B cell (primary cell): ENCODE data around the gene NUCB1. TPM values are rescaled to one million over a fixed set of nuclear protein-coding genes. Genes with fewer than 3 reads are reported as not detected.

ENCODE experiments used
- ATAC-seq: fragments of 200-7000 bp; cut with Tn5 transposase; one replicate; pipeline ENCODE4 v1.10.0; 2021; ENCODE audit warnings: low read depth, mild to moderate bottlenecking, moderate number of reproducible peaks, moderate library complexity
- CTCF ChIA-PET: fragments of 350-600 bp; sonication (Branson Sonifier 250); formaldehyde crosslinking; loops from one replicate; lab custom pipeline; 2021; ENCODE audit warnings: antibody characterized with exemption, inconsistent platforms; lab: Charles Lee
- POLR2A ChIA-PET: fragments of 350-600 bp; sonication (Branson Sonifier 250); formaldehyde crosslinking; loops from one replicate; lab custom pipeline; 2021; ENCODE audit warnings: antibody characterized with exemption; lab: Charles Lee
- DNase-seq: peaks from one replicate; pipeline ENCODE4 v3.0.0; 2013
- H2AFZ ChIP-seq: 2 replicates; pipeline ENCODE4 v1.6.1; 2012; ENCODE audit warnings: mild to moderate bottlenecking, low read depth, low read length; ENCODE audit not compliant: insufficient read depth, poor library complexity, severe bottlenecking
- H3K27ac ChIP-seq, 2 donors: 1 replicate in 1 of 2; 2 replicates in 1 of 2; pipeline ENCODE4 v1.5.1; 2012 to 2013; ENCODE audit warnings: low read length in 2 of 2, mild to moderate bottlenecking in 2 of 2, moderate library complexity in 1 of 2
- H3K27me3 ChIP-seq, 4 experiments: fragments of 200-600 bp in 1 of 4; sonication (generic) in 1 of 4; replicated peaks in 1 of 4; 1 replicate in 2 of 4; 2 replicates in 2 of 4; pipeline versions ENCODE4 v1.6.1 to v1.7.0; 2013 to 2016; ENCODE audit warnings: low read length in 3 of 4, mild to moderate bottlenecking in 2 of 4, mixed read lengths in 1 of 4, moderate library complexity in 1 of 4; ENCODE audit not compliant: insufficient read depth in 4 of 4, control insufficient read depth in 3 of 4; ENCODE audit errors: control extremely low read depth in 1 of 4
- H3K36me3 ChIP-seq, 2 experiments: replicated peaks in 1 of 2; 1 replicate in 1 of 2; 2 replicates in 1 of 2; pipeline versions ENCODE4 v1.6.1 to v1.7.1; 2013; ENCODE audit warnings: low read length in 1 of 2; ENCODE audit not compliant: insufficient read depth in 2 of 2, control insufficient read depth in 1 of 2; ENCODE audit errors: control extremely low read depth in 1 of 2, extremely low read depth in 1 of 2
- H3K4me1 ChIP-seq, 2 donors: fragments of 200-600 bp in 1 of 2; sonication (generic) in 1 of 2; 1 replicate in 1 of 2; 2 replicates in 1 of 2; pipeline versions ENCODE4 v1.5.1 to v1.6.1; 2013 to 2017; ENCODE audit warnings: low read length in 2 of 2; ENCODE audit not compliant: control insufficient read depth in 2 of 2, insufficient read depth in 2 of 2
- H3K4me2 ChIP-seq: replicated peaks from 2 replicates; pipeline ENCODE3; 2012; ENCODE audit warnings: mild to moderate bottlenecking, low read depth, low read length; ENCODE audit not compliant: poor library complexity, severe bottlenecking
- H3K4me3 ChIP-seq, 5 experiments: fragments of 200-600 bp in 1 of 5; sonication (generic) in 1 of 5; 1 replicate in 3 of 5; 2 replicates in 2 of 5; pipeline versions ENCODE4 v1.5.1 to v1.7.0; 2011 to 2016; ENCODE audit warnings: low read length in 4 of 5, mild to moderate bottlenecking in 4 of 5, low read depth in 2 of 5, control low read depth in 1 of 5, moderate library complexity in 1 of 5; ENCODE audit not compliant: insufficient read depth in 1 of 5; ENCODE audit errors: control extremely low read depth in 1 of 5, extremely low read depth in 1 of 5
- H3K79me2 ChIP-seq: fragments of 200-600 bp; sonication (generic); one replicate; pipeline ENCODE4 v1.6.0; 2016; ENCODE audit warnings: low read length; ENCODE audit not compliant: control insufficient read depth, insufficient read depth
- H3K9ac ChIP-seq: fragments of 200-600 bp; sonication (generic); 2 replicates; pipeline ENCODE4 v1.6.1; 2017; ENCODE audit warnings: mild to moderate bottlenecking, low read length, moderate library complexity
- H3K9me3 ChIP-seq, 3 donors: one replicate each; pipeline versions ENCODE4 v1.6.1 to v1.7.1; 2013; ENCODE audit warnings: low read length in 2 of 3; ENCODE audit not compliant: control insufficient read depth in 2 of 3, insufficient read depth in 1 of 3; ENCODE audit errors: control extremely low read depth in 1 of 3
- H4K20me1 ChIP-seq: 2 replicates; pipeline ENCODE4 v1.6.0; 2012; ENCODE audit warnings: mild to moderate bottlenecking, low read length; ENCODE audit not compliant: insufficient read depth, control insufficient read depth, poor library complexity, severe bottlenecking
- H3K27ac Mint-ChIP-seq: one replicate; pipeline ENCODE4 v1.8.0; 2021; ENCODE audit warnings: mixed read lengths
- H3K27me3 Mint-ChIP-seq: one replicate; pipeline ENCODE4 v1.8.0; 2021; ENCODE audit warnings: mixed read lengths
- H3K4me1 Mint-ChIP-seq: one replicate; pipeline ENCODE4 v1.8.0; 2021; ENCODE audit warnings: mixed read lengths
- H3K4me3 Mint-ChIP-seq: one replicate; pipeline ENCODE4 v1.8.0; 2021; ENCODE audit warnings: mixed read lengths
- H3K9me3 Mint-ChIP-seq: one replicate; pipeline ENCODE4 v1.8.0; 2022; ENCODE audit warnings: mixed read lengths; ENCODE audit not compliant: insufficient read depth
- CTCF ChIP-seq: fragments of 200-600 bp; IDR thresholded peaks from one replicate; pipeline ENCODE4 v1.8.0; 2022; ENCODE audit warnings: antibody characterized with exemption, mild to moderate bottlenecking
- EZH2 ChIP-seq: IDR thresholded peaks from 2 replicates; pipeline ENCODE4 v1.6.1; 2012; ENCODE audit warnings: borderline replicate concordance, low read depth, mild to moderate bottlenecking, moderate library complexity, low read length; ENCODE audit not compliant: insufficient read depth, poor library complexity, severe bottlenecking
- WGBS: methylation state at CpG from one replicate; pipeline ENCODE4 v1.1.5; 2013; ENCODE audit warnings: missing lambda C conversion rate; ENCODE audit not compliant: insufficient coverage; 5-methylcytosine and 5-hydroxymethylcytosine counted together
- intact Hi-C: fragments of 100-400 bp; cut with micrococcal nuclease; formaldehyde crosslinking; loops from one replicate; pipeline ENCODE4 v1.10.0; 2022
- polyA plus RNA-seq: library from polyadenylated mRNA; depleted of rRNA; stranded (reverse); fragments of >200 nt; gene quantifications from 2 replicates; pipeline ENCODE4 v1.2.3, GENCODE V29; 2012
- total RNA-seq, 2 donors: library from RNA; stranded (reverse); fragments of 120-200 nt in 1 of 2; gene quantifications; 1 replicate in 1 of 2; 2 replicates in 1 of 2; pipeline versions ENCODE4 v1.2.3 to v1.2.4, GENCODE V29; 2013 to 2022

Gene NUCB1
- total and polyA plus RNA-seq, 2 donors (not counting 1 experiment from before 2014, with no cell fraction given): 118 to 134 TPM

DNA sequence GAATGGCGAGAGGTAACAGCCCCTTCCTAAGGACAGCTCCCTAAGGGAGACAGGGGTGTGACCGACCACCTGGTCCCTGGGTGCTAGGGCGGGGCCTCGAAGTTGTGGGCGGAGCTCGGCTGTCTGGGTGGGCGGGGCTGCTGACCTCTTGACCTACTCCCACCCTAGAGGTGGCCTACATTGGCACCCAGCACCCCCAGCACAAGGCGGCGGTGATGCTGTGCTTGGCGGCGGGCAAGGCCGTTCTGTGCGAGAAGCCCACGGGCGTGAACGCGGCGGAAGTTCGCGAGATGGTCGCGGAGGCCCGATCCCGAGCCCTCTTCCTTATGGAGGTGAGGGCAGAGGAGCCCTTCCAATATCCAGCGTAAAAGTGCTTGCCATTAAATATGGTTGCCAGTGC is 35.8 kb downstream of the NUCB1 start:
- Histone ChIP-seq H3K4me1 (peaks cover 12 to 15% of the 10 kb centered on the region in 2 donors), H2AFZ (no peak overlapping the region), H3K27ac (no peak overlapping the region), H3K4me3 (no peak overlapping the region), H3K36me3 (no peaks in the 10 kb centered on the region), H3K27me3 (peaks cover 0 to 10% (median 3%) of the 10 kb centered on the region in 4 experiments), H3K9me3 (peaks cover 0 to 6% (median 0%) of the 10 kb centered on the region in 3 donors), H4K20me1 (no peaks in the 10 kb centered on the region), H3K9ac (no peak overlapping the region), H3K4me2 (no peak overlapping the region), H3K79me2 (no peaks in the 10 kb centered on the region)
- ATAC-seq (no peak), DNase-seq (no peak)
- Mint-ChIP-seq H3K27me3 (peaks cover 13% of the 10 kb centered on the region), H3K27ac (no peak overlapping the region), H3K9me3 (no peaks in the 10 kb centered on the region), H3K4me3 (no peak overlapping the region), H3K4me1 (peaks cover 11% of the 10 kb centered on the region)
- intact Hi-C loops: no loop called here
- ChIA-PET POLR2A (no interaction called here), CTCF (no interaction called here)
- WGBS: 95% methylated on average over 20 of the region's 25 CpGs
- TF ChIP-seq CTCF (no peak), EZH2 (no peak)

DNA sequence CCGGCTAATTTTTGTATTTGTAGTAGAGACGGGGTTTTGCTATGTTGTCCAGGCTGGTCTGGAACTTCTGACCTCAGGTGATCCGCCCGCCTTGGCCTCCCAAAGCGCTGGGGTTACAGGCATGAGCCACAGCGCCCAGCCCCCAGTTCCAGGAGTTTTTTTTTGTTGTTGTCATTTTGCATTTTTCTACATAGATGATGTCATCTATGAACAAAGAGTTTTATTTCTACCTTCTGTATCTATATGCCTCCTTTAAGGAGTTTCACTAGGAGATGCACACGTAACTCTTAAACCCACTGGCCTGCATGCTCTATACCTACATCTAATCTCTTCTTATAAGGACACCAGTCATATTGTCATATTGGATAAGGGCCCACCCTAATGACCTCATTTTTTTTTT is 38.1 kb downstream of the NUCB1 start:
- H3K4me2 ChIP-seq: no peak overlapping the region
- peaks cover 10% of the 10 kb centered on the region for H3K4me1 Mint-ChIP-seq
- WGBS: 92% methylated on average over 2 of the region's 7 CpGs
- H3K4me3 Mint-ChIP-seq: no peak overlapping the region
- DNase-seq: no peak
- no peaks in the 10 kb centered on the region for H4K20me1 ChIP-seq
- no peak overlapping the region for H3K4me3 ChIP-seq
- peaks cover 9% of the 10 kb centered on the region for H3K27me3 Mint-ChIP-seq
- CTCF ChIA-PET: no interaction called here
- TF ChIP-seq CTCF (no peak), EZH2 (no peak)
- H3K9ac ChIP-seq: no peak overlapping the region
- H3K4me1 ChIP-seq: peaks cover 7 to 10% of the 10 kb centered on the region in 2 donors
- POLR2A ChIA-PET: no interaction called here
- peaks cover 2% of the 10 kb centered on the region for H3K9me3 Mint-ChIP-seq
- no peaks in the 10 kb centered on the region for H3K36me3 ChIP-seq
- H3K27ac Mint-ChIP-seq: no peak overlapping the region
- intact Hi-C loops: no loop called here
- no peak overlapping the region for H3K27ac ChIP-seq
- H3K9me3 ChIP-seq: peaks cover 0 to 11% (median 0%) of the 10 kb centered on the region in 3 donors
- H3K79me2 ChIP-seq: no peaks in the 10 kb centered on the region
- H2AFZ ChIP-seq: no peak overlapping the region
- H3K27me3 ChIP-seq: peaks cover 0 to 3% (median 0%) of the 10 kb centered on the region in 4 experiments
- ATAC-seq: no peak
